B cell (primary cell): ENCODE results near the gene TBC1D22B.

Experiments
- CTCF ChIP-seq: fragments of 200-600 bp; IDR thresholded peaks from one replicate; pipeline ENCODE4 v1.8.0; 2022; ENCODE audit warnings: antibody characterized with exemption, mild to moderate bottlenecking
- EZH2 ChIP-seq: IDR thresholded peaks from 2 replicates; pipeline ENCODE4 v1.6.1; 2012; ENCODE audit warnings: borderline replicate concordance, low read depth, mild to moderate bottlenecking, moderate library complexity, low read length; ENCODE audit not compliant: insufficient read depth, poor library complexity, severe bottlenecking

GRCh38 chr6:37371154-37372083 lies 113.8 kb downstream of the TBC1D22B start:
- no peak for TF ChIP-seq CTCF
- TF ChIP-seq EZH2, result no peak
